ENCODE data around the gene MYOF.
A peak's percentile ranks its signal among the peaks of the same experiment; 100 is the strongest.

MYOF gene, protein sequence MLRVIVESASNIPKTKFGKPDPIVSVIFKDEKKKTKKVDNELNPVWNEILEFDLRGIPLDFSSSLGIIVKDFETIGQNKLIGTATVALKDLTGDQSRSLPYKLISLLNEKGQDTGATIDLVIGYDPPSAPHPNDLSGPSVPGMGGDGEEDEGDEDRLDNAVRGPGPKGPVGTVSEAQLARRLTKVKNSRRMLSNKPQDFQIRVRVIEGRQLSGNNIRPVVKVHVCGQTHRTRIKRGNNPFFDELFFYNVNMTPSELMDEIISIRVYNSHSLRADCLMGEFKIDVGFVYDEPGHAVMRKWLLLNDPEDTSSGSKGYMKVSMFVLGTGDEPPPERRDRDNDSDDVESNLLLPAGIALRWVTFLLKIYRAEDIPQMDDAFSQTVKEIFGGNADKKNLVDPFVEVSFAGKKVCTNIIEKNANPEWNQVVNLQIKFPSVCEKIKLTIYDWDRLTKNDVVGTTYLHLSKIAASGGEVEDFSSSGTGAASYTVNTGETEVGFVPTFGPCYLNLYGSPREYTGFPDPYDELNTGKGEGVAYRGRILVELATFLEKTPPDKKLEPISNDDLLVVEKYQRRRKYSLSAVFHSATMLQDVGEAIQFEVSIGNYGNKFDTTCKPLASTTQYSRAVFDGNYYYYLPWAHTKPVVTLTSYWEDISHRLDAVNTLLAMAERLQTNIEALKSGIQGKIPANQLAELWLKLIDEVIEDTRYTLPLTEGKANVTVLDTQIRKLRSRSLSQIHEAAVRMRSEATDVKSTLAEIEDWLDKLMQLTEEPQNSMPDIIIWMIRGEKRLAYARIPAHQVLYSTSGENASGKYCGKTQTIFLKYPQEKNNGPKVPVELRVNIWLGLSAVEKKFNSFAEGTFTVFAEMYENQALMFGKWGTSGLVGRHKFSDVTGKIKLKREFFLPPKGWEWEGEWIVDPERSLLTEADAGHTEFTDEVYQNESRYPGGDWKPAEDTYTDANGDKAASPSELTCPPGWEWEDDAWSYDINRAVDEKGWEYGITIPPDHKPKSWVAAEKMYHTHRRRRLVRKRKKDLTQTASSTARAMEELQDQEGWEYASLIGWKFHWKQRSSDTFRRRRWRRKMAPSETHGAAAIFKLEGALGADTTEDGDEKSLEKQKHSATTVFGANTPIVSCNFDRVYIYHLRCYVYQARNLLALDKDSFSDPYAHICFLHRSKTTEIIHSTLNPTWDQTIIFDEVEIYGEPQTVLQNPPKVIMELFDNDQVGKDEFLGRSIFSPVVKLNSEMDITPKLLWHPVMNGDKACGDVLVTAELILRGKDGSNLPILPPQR (N-terminal part only)

DNA sequence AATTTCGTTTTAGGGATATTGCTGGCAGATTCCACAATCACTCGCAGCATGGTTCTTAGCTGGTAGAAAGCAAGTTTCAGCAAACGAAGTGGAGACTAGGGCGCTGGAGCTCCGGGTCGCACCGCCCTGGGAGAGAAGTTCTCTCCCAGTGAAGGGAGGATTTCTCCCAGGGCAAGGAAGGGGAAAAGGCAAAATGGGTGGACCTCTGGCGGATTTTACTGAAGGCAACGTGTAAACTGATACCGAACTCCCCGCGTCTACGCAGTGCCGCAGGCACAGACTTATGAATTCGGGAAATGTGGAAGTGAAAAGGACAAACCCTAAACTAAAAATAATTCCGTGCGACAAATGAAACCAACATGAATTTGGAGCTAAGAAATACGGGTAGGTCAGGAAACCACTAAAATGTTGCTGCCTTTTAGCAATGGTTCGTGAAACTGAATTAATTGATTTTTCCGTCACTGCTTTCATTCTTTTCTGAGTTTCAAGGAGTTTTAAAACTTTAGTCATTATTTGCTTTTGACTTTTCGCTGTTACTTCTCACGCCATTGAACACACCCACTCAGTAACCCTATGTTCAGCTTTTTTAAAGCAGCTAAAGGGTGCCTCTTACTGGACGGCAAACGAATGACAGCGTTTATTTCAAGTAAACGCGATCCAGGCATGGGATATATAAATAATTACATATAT lies at the start of gene MYOF:
Gene MYOF (minus strand): TSS at position 190 of the 690 bp plus-strand sequence. CDS start 140 bp downstream, at position 50.
- H3K4me3 ChIP-seq (ENCODE audit: low read length), result peak within 1 kb of the TSS; percentile 51
- TF ChIP-seq ZNF274 (IDR thresholded peaks at IDR 0.05; ENCODE audit: low read depth, low read length), result no peak

DNA sequence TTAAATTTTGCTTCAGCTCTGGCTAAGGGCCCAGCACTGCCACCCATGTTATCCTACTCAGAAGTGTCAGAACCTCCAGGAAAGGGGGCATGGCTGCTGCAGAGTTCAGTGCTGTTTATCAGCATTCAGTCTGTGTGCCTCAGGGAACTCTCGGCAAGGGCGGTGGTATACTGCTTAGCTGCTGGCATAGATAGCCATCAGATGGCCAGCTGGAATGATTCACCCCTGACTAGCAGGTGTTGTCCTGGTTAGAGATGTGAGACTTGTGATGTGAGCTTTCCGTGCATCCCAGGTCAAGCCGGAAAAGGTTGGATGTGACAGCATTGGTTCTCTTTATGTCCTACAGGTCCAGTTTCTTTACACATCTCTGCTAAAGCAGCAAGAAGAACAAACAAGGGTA lies 36.4 kb upstream of the MYOF start:
- no peak overlapping the region for H3K4me3 ChIP-seq (ENCODE audit: low read length)
- no peak for TF ChIP-seq ZNF274 (IDR thresholded peaks at IDR 0.05; ENCODE audit: low read depth, low read length)

DNA sequence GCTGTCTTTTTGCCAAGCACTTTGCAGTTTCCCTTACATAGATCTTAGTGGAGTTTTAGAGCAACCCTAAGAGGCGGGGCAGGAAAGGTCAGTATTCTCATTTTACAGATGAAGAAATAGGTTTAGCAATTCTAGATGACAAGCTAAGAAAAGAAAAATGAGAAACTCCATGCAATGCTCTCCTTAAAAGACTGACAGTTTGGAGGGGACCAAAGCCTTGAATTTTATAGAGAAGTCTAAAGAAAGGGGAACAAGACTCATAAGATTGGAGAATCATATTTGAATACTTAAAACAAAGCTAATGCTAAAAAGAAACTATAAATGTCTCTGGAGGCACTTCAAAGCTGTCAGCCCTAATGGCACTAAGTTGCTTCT lies 33.9 kb upstream of the MYOF start:
- no peak overlapping the region for H3K4me3 ChIP-seq (ENCODE audit: low read length)
- no peak for TF ChIP-seq ZNF274 (IDR thresholded peaks at IDR 0.05; ENCODE audit: low read depth, low read length)

DNA sequence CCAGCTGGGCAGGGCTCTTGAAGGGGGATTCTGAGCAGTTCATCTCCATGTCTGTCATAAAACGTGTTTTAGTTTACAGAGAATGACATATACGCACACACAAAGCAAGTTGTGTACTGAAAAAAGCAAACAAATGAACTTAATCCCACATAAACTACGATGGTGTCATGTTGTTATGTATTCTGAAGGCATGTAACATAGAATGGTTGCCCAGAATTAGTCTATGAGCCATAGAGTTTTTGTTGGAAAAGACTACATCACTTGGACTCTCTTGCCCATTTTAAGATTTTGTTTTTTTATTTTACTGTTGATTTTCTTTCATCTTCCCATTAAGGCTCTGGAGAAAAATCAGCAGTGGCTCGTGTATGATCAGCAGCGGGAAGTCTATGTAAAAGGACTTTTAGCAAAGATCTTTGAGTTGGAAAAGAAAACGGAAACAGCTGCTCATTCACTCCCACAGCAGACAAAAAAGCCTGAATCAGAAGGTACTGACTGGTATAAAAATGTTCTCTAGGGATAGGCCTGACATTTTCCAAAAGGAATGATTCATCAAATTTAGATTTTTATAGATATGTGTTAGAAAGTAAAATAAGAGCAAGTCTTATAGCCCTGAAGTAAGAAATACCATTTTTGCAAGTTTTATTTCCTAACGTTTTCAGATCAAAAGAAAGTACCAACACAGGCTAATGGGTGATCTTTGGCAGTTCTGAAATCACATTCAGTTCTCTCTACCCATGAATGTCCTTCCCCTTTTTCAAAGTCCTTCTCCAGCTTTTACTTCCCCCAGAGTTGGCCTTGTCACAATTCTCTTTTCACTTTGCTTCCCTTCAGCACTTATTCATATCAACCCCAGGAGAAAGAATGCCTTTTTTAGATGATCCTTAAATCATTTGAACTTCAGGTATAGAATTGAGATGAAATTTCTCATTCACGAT lies 33.2 kb upstream of the MYOF start:
- H3K4me3 ChIP-seq (ENCODE audit: low read length), result no peak overlapping the region
- no peak for TF ChIP-seq ZNF274 (IDR thresholded peaks at IDR 0.05; ENCODE audit: low read depth, low read length)

DNA sequence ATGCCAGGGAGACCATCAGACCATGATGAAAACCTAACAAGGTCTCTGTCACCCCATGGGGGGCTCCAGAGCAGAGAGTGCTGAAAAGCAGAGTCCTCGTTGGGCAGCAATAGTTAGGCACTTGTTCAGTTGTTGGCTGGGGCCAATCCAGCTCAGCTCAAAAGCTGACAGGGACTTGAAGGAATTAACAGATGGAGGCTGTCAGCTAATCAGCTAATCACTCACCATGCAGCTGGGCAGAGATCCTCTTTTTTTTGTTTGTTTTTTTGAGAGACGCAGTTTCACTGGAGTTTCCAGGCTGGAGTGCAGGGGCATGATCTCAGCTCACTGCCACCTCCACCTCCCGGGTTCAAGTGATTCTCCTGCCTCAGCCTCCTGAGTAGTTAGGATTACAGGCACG lies 32.4 kb upstream of the MYOF start:
- TF ChIP-seq ZNF274 (IDR thresholded peaks at IDR 0.05; ENCODE audit: low read depth, low read length), result no peak
- H3K4me3 ChIP-seq (ENCODE audit: low read length), result no peak overlapping the region

DNA sequence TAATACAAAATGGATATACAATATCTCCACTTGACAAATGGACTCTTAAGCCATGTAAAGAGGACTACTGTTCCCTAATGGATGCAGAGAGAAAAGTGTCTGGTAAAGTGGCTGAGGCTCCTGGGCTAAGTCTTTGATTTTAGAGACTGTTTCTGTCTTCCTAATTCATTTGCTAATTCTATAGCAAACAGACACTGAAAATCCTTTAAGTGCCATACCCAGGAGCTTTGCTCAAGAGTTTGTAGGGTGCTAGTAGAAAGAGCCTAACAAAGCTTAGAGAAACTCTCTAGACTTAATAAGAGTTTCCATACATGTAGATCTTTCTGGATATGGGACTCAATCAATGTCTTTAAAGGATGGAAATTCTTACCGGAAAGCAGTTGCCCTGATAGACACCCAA lies 31.0 kb upstream of the MYOF start:
- TF ChIP-seq ZNF274 (IDR thresholded peaks at IDR 0.05; ENCODE audit: low read depth, low read length), result no peak

DNA sequence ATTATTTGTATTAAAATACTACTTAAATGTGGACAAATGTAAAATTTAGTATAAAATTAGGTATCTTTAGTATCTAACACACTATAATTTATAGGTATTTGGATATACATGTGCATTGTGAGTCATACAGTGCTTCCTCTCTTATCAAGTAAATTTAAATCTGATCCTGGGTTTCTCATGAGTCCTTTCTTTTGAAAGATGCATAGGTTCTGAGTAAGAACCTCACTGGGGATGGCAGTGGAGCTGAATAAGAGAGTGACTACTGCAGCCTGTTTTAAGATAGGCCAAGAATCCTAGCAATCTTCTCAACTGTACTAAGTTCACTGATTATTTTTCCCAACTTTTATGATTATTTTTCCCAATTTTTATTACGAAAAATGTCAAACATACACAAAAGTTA lies 30.4 kb upstream of the MYOF start:
- no peak for TF ChIP-seq ZNF274 (IDR thresholded peaks at IDR 0.05; ENCODE audit: low read depth, low read length)
- no peak overlapping the region for H3K4me3 ChIP-seq (ENCODE audit: low read length)

More for the DNA sequence above, 31.0 kb upstream of the MYOF start:
- H3K4me3 ChIP-seq (ENCODE audit: low read length), result no peak overlapping the region

DNA sequence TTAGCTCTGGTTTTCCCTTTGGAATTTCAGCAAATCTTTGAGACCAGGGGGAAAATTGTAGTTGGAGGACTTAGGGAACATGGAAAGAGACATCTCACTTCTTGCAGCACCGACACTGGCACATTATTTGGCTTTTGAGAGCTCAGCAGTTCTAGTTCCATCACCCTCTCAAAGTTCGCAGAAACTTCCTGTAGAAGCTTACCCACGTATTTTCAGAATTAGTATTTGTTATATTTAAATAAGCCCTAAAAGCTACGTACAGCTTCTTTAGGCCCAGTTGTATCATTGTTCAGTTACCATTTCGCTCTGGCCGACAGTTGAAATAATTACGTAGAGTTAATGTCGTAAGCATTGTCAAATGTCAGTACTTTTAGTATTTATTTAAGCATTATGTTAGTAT lies 27.7 kb upstream of the MYOF start:
- no peak for TF ChIP-seq ZNF274 (IDR thresholded peaks at IDR 0.05; ENCODE audit: low read depth, low read length)
- H3K4me3 ChIP-seq (ENCODE audit: low read length), result no peak overlapping the region

DNA sequence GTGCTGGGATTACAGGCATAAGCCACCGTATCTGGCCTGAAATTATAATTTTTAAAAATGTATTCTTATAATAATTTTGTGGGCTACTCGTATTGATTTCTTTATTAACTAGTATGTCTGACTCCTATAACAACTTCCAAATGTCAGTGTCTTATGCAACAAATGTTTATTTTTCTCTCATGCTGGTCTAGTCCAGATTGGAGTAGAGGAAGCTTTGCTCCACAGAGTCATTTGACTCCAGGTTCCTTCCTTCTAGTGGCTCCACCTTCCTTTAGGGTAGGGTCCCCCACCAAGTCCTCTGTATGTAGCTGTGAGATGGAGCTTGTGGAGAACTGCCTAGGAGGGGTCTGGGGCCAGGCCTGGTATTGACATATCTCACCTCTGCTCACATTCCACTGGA lies 22.9 kb upstream of the MYOF start:
- TF ChIP-seq ZNF274 (IDR thresholded peaks at IDR 0.05; ENCODE audit: low read depth, low read length), result no peak

DNA sequence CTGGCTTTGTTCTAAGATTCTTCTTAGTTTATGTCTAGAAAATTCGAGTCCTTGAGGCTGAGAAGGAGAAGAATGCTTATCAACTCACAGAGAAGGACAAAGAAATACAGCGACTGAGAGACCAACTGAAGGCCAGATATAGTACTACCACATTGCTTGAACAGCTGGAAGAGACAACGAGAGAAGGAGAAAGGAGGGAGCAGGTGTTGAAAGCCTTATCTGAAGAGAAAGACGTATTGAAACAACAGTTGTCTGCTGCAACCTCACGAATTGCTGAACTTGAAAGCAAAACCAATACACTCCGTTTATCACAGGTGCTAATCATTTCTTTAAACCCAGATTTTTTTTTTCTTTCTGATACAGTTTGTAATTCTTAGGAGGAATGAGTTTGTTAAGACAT lies 20.9 kb upstream of the MYOF start:
- no peak overlapping the region for H3K4me3 ChIP-seq (ENCODE audit: low read length)
- TF ChIP-seq ZNF274 (IDR thresholded peaks at IDR 0.05; ENCODE audit: low read depth, low read length), result no peak

More for the DNA sequence above, 22.9 kb upstream of the MYOF start:
- no peak overlapping the region for H3K4me3 ChIP-seq (ENCODE audit: low read length)

DNA sequence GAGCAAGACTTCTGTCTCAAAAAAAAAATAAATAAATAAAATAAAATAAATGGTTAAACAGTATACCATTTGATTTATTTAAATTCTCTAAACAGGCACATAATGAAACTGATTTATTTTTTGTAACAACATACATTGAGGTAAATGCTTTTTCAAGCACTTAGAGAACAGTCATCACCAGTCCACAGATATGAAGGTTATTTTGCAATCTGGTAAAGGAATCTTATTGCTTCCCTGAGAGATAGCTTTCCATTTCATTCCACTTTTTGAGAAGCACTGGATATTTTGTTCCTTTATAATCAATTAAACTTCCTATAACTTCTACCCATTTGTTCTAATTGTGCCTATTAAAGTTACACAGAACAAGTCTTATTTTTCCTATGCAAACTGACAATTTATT lies 19.5 kb upstream of the MYOF start:
- no peak overlapping the region for H3K4me3 ChIP-seq (ENCODE audit: low read length)
- no peak for TF ChIP-seq ZNF274 (IDR thresholded peaks at IDR 0.05; ENCODE audit: low read depth, low read length)

DNA sequence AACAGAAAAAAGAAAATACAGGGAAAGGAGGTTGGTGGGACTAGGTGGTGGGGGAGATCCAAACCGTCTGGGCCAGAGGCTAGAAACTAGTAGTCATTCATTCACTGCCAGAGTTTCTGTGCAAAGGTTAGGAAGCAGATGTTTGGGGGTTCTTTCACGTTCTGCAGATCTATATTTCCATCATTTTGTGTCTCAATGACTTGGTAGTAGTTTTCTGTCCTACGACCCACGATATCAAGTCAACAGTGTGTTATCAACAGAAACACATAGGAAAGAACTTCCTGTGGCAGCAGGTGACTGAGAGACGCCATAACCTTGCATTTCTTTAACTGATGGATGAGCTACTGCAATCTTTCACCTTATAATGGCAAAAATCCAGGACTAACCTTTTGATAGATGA lies 16.0 kb upstream of the MYOF start:
- no peak for TF ChIP-seq ZNF274 (IDR thresholded peaks at IDR 0.05; ENCODE audit: low read depth, low read length)
- H3K4me3 ChIP-seq (ENCODE audit: low read length), result peak overlapping the region; percentile 75; the same call in 1 of the 2 replicates
